HepG2 (cell line): ENCODE results near the gene POU2AF2.

ENCODE experiments used
- CREM ChIP-seq, 2 experiments: sonication (generic) in 1 of 2; formaldehyde crosslinking in 1 of 2; IDR thresholded peaks; 2 replicates each; pipeline versions ENCODE4 v1.4.0 to v1.6.1; 2016 to 2020; ENCODE audit warnings: antibody characterized with exemption in 1 of 2, mild to moderate bottlenecking in 1 of 2, missing genetic modification reagents in 1 of 2
- FOXA1 ChIP-seq, 2 experiments: fragments of 450-650 bp in 1 of 2; sonication (generic) in 1 of 2; formaldehyde crosslinking in 1 of 2; IDR thresholded peaks; 2 replicates each; pipeline versions ENCODE4 v1.4.0 to v1.6.1; 2016 to 2020; ENCODE audit warnings: missing genetic modification reagents in 1 of 2
- HDAC1 ChIP-seq: sonication (generic); formaldehyde crosslinking; IDR thresholded peaks from 2 replicates; pipeline ENCODE4 v1.5.1; 2020; ENCODE audit warnings: mild to moderate bottlenecking, missing genetic modification reagents
- SMARCC2 ChIP-seq: fragments of 450-650 bp; IDR thresholded peaks from 2 replicates; pipeline ENCODE4 v1.6.1; 2017; ENCODE audit warnings: antibody characterized with exemption, mild to moderate bottlenecking
- SRSF9 ChIP-seq: fragments of 200-400 bp; formaldehyde crosslinking; IDR thresholded peaks from 2 replicates; pipeline ENCODE4 v1.6.1; 2018; ENCODE audit warnings: borderline replicate concordance, mild to moderate bottlenecking, low read depth, low read length; ENCODE audit not compliant: insufficient read depth, poor library complexity, severe bottlenecking
- ZNF703 ChIP-seq: sonication (generic); formaldehyde crosslinking; IDR thresholded peaks from 2 replicates; pipeline ENCODE4 v1.5.1; 2020; ENCODE audit warnings: missing genetic modification reagents, mild to moderate bottlenecking, moderate library complexity, borderline replicate concordance
- TF ChIP-seq, protein P1 (sequence below): sonication (generic); formaldehyde crosslinking; IDR thresholded peaks from 2 replicates; pipeline ENCODE4 v1.5.1; 2020; ENCODE audit warnings: missing genetic modification reagents, mild to moderate bottlenecking, borderline replicate concordance
- TF ChIP-seq, protein P2 (sequence below): sonication (generic); formaldehyde crosslinking; IDR thresholded peaks from 2 replicates; pipeline ENCODE4 v1.8.1; 2023; ENCODE audit warnings: mild to moderate bottlenecking, inconsistent platforms, moderate library complexity, missing genetic modification reagents, borderline replicate concordance
- TF ChIP-seq, protein P3 (sequence below): sonication (generic); formaldehyde crosslinking; IDR thresholded peaks from 2 replicates; pipeline ENCODE4 v1.5.0; 2020; ENCODE audit warnings: mild to moderate bottlenecking, missing genetic modification reagents, moderate library complexity

DNA sequence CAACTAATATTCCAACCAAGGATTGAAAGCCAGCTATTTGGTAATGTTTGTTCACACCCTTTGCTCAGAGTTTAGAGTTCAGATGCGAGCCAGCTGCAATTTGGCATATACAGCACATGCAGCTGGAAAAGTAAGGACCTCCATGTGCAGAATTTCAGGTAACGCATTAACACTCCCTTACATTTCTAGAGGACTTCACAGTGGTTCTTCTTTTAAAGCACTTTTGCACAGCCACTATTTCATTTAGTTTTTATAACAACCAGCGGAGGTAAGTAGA lies 56.3 kb downstream of the POU2AF2 start:
- TF ChIP-seq HDAC1 (CRISPR knock-in tag) (no peak), SRSF9 (no peak), SMARCC2 (no peak), CREM (IDR thresholded peaks at IDR 0.05) (no peak), CREM (CRISPR knock-in tag; IDR thresholded peaks at IDR 0.05) (no peak), FOXA1 (IDR thresholded peaks at IDR 0.05) (no peak), FOXA1 (CRISPR knock-in tag; IDR thresholded peaks at IDR 0.05) (no peak), ZNF703 (CRISPR knock-in tag) (no peak)
- TF ChIP-seq, protein P1, sequence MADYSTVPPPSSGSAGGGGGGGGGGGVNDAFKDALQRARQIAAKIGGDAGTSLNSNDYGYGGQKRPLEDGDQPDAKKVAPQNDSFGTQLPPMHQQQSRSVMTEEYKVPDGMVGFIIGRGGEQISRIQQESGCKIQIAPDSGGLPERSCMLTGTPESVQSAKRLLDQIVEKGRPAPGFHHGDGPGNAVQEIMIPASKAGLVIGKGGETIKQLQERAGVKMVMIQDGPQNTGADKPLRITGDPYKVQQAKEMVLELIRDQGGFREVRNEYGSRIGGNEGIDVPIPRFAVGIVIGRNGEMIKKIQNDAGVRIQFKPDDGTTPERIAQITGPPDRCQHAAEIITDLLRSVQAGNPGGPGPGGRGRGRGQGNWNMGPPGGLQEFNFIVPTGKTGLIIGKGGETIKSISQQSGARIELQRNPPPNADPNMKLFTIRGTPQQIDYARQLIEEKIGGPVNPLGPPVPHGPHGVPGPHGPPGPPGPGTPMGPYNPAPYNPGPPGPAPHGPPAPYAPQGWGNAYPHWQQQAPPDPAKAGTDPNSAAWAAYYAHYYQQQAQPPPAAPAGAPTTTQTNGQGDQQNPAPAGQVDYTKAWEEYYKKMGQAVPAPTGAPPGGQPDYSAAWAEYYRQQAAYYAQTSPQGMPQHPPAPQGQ = no peak
- TF ChIP-seq, protein P2, sequence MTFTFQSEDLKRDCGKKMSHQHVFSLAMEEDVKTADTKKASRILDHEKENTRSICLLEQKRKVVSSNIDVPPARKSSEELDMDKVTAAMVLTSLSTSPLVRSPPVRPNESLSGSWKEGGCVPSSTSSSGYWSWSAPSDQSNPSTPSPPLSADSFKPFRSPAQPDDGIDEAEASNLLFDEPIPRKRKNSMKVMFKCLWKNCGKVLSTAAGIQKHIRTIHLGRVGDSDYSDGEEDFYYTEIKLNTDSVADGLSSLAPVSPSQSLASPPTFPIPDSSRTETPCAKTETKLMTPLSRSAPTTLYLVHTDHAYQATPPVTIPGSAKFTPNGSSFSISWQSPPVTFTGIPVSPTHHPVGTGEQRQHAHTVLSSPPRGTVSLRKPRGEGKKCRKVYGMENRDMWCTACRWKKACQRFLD (CRISPR knock-in tag) = no peak
- TF ChIP-seq, protein P3, sequence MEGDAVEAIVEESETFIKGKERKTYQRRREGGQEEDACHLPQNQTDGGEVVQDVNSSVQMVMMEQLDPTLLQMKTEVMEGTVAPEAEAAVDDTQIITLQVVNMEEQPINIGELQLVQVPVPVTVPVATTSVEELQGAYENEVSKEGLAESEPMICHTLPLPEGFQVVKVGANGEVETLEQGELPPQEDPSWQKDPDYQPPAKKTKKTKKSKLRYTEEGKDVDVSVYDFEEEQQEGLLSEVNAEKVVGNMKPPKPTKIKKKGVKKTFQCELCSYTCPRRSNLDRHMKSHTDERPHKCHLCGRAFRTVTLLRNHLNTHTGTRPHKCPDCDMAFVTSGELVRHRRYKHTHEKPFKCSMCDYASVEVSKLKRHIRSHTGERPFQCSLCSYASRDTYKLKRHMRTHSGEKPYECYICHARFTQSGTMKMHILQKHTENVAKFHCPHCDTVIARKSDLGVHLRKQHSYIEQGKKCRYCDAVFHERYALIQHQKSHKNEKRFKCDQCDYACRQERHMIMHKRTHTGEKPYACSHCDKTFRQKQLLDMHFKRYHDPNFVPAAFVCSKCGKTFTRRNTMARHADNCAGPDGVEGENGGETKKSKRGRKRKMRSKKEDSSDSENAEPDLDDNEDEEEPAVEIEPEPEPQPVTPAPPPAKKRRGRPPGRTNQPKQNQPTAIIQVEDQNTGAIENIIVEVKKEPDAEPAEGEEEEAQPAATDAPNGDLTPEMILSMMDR (CRISPR knock-in tag) = no peak
